HG03108 (cell line): ENCODE data around the gene FGF1.

ENCODE experiments used
- ATAC-seq: cut with Tn5 transposase; IDR thresholded peaks from one replicate; pipeline ENCODE4 v1.9.1; 2021; ENCODE audit warnings: moderate library complexity; ENCODE audit not compliant: unreplicated experiment

FGF1 gene

DNA sequence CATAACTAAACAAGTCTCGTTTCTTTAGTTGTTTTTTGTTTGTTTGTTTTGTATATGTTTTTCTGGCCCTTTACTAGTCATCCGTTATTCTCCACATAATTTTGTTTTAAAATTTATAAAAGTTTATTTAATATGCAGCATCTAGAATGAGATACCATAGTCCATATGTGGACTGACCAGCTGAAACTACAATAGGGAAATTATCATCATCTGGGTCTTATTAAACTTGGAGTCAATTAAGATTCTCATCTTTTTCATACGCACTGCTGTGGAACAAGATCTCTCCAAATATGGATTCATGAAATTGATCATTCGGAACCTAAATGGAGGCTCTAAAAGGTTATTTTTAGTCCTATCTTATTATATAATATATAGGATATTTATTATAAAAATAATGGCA, 99.3 kb downstream of the FGF1 start:
- no peak for ATAC-seq

DNA sequence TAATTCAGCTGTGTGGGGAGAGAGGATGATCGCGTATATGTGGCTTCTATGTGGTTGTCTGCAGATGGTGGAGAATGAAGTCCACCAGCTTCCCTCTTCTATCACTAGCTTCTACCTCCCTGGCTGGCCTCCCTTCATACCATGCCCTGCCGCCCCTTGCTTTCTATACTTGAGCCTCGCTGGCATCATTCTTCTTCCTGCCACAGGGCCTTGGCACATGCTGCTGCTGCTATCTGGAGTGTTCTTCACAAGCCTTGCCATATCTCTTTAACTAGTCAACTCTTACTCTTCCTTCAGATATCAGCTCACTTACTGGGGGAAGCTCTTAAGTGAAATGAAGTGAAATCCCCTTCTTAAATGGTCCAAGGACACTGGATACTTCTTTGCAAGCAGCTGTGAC, 100.4 kb downstream of the FGF1 start:
- ATAC-seq, result no peak

DNA sequence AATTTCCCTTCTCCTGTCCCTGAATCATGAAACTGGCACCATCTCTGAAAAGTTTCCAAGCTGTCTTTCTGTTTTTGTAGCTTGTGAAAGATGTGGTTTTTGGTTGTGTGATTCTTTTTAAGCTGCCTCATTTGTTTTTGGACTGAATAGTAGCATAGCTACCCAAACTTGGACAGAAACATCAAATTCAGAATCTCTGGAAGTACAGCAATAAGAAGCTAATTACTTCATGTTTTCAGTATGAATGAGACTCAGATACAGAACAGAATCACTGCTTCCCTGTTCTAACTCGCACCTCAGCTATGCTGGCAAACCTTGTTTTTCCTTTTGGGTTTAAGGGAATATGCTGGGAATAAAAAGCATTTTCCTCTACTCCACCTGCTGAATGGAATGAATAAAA, 101.0 kb downstream of the FGF1 start:
- ATAC-seq, result no peak

- no peak for ATAC-seq
These were observed 107.6 kb downstream of the FGF1 start for GRCh38 chr5:142578161-142578830.

DNA sequence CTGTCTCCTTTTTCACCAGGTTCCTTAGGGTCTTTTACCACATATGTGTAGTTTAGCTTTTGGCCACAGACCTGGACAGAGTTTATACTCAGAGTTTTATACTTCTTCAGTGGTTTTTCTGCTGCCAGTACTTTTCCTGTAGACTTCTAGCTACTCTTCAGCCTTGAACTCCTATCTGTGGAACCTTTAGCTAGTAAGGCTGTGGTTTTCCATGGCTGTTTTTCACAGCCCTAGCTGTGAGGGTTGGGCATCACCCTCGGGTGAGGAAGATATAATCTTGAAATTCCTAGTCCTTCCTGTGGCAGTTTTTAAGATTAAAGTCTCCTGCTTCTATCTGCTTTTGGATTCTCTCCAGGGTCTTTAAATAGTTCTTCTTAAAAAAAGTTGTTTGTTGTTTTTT, 109.1 kb downstream of the FGF1 start:
- ATAC-seq, result no peak

GRCh38 chr5:142576303-142576702, 109.6 kb downstream of the FGF1 start:
- no peak for ATAC-seq

DNA sequence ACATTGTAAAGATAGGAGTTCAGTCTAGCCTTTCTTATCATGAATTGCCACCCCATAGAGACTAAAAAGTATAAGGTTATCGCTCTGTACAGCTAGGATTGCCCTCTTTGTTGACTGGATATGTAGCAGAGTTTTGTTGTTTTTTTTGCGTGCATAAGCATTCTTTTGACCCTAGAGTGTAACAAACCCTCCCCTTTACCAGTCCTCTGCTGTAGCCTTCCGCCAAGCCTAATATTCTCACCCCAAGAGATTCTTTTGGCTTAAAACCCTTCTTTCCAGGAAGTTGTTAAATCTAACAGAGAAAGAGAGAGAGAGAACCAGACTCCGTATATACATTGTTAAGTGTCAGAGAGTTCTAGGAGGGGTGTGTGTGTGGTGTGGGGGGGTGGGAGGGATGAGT, 113.9 kb downstream of the FGF1 start:
- no peak for ATAC-seq

DNA sequence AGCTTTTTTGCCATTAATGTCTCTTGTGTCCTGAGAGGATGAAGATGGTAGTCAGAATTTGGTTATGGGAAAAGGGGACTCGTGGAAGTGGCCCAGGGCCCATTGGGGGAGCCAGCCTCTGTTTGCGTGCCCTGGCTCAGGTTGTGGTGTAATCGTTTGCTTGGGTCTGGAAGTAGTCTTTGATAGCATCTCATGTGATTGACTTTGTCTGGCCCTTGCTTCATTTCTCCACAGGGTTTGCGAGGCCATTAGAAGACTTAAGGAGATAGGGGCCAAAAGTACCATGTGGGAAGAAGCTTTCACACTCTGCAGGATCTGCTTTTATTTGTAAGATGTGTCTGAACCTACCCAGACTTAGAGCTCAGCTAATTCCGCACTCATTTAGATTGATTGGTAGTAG, 114.5 kb downstream of the FGF1 start:
- no peak for ATAC-seq

GRCh38 chr5:142569905-142570304, 116.0 kb downstream of the FGF1 start:
- ATAC-seq, result no peak

DNA sequence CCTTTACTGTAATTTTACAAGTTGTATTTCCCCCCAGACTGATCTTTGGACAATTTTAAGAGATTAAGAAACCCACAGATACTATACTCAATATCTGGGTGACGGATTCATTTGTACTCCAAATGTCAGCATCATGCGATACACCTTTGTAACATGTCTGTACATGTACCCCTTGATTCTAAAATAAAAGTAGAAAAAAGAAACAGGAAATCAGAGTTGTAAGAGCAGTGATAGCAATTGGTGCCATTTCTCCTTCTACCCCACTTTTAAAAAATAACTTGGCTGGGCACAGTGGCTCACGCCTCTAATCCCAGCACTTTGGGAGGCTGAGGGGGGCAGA, 116.9 kb downstream of the FGF1 start:
- no peak for ATAC-seq

GRCh38 chr5:142568283-142568995, 117.5 kb downstream of the FGF1 start:
- no peak for ATAC-seq

- ATAC-seq, result no peak
These were observed 124.3 kb downstream of the FGF1 start for GRCh38 chr5:142561486-142562097.

DNA sequence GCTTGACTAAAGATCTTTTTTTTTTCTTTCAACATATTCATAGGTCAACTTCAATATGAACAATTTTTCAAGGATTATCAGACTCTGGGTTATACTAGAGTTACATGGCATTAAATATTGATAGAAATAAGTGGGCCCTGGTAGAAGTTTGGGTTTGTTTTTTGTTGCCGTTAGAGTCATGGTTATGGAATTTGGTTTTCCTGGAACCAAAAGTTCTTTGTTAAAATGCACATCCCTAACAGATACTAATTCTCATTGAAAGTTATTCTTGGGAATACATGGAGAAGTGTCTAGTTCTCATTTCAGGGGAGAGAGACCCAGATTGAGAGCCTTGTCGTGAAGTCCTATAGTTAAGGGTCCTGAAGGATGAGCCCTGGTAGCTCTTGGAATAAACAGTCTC, 124.9 kb downstream of the FGF1 start:
- ATAC-seq, result no peak

DNA sequence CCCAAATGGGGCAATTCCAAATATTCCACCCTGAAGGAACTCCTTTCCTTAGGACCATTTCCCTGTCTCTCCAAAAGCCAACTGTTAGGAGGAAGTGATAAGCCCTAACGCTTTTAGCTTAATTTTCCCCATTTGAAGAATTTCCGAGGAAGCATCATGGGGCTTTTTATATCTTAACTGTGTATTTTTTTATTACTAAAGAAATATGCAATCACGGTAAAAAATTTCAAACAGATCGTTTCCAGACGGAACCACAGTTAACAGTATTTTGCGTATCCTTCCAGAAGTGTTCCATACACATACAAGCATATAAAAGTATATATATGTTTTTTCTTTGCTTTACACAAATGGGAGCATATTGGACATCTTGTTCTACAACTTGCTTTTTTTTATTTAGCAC, 133.8 kb downstream of the FGF1 start:
- no peak for ATAC-seq

GRCh38 chr5:142551338-142552067, 134.4 kb downstream of the FGF1 start:
- no peak for ATAC-seq

GRCh38 chr5:142550471-142550870, 135.4 kb downstream of the FGF1 start:
- ATAC-seq, result no peak

- ATAC-seq, result no peak
These were observed 136.1 kb downstream of the FGF1 start for GRCh38 chr5:142549834-142550233.

DNA sequence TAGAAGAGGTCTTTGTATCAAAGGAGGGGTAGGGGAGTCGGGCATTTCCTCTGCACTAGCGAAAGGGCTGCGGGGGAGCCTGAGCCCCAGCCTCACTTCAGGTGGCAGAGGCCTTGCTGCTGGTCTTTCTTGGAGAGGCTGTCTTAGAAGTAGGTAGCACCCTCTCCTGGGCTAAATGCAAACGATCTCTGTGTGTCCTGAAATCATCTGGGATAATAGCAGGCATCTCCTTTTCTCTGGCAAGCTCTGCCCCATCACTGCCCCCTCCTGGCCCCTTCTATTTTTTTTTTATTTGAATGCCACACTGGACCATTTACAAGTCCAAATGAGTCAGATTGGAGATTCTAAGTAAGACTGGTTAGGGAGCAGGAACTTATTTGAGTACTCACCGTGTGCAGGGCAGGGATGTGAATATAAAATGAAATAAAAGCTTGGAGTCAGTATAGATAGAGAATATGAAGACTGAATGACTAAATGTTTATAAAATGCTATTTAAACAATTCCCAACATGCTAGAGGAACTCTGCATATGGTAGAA, 137.1 kb downstream of the FGF1 start:
- no peak for ATAC-seq

GRCh38 chr5:142547445-142548380, 138.2 kb downstream of the FGF1 start:
- ATAC-seq, result no peak

GRCh38 chr5:142545650-142546322, 140.1 kb downstream of the FGF1 start:
- no peak for ATAC-seq
